ENCODE measurements around the gene EPS8L1.

GRCh38 chr19:55103190-55103589, 27.5 kb downstream of the EPS8L1 start:
- TF ChIP-seq CTCF (IDR thresholded peaks at IDR 0.05), result no peak
- TF ChIP-seq EP300 (IDR thresholded peaks at IDR 0.05; ENCODE audit: low read depth), result no peak
- TF ChIP-seq POLR2AphosphoS5 (IDR thresholded peaks at IDR 0.05), result no peak
- no peak for TF ChIP-seq POLR2A (IDR thresholded peaks at IDR 0.05)
